Mucosa of descending colon (tissue), 3 donors: ENCODE results near the gene NR3C1. TPM values are rescaled to one million over a fixed set of nuclear protein-coding genes. Genes with fewer than 3 reads are reported as not detected.

ENCODE experiments used
- ATAC-seq: fragments of 200-7000 bp; cut with Tn5 transposase; one replicate; pipeline ENCODE4 v1.9.1; 2020; ENCODE audit warnings: mild to moderate bottlenecking, moderate library complexity
- DNase-seq, 3 donors: peaks; one replicate each; pipeline ENCODE4 v3.0.0-alpha.2; 2020
- H3K36me3 ChIP-seq: fragments of 200-600 bp; one replicate; pipeline ENCODE4 v1.8.0; 2021; ENCODE audit warnings: low read depth, mild to moderate bottlenecking
- H3K4me1 ChIP-seq: fragments of 200-600 bp; one replicate; pipeline ENCODE4 v1.8.0; 2021; ENCODE audit warnings: low read depth, mild to moderate bottlenecking
- H3K4me3 ChIP-seq: fragments of 200-600 bp; one replicate; pipeline ENCODE4 v1.8.0; 2021; ENCODE audit warnings: mild to moderate bottlenecking
- H3K9me3 ChIP-seq: fragments of 200-600 bp; one replicate; pipeline ENCODE4 v1.8.0; 2021; ENCODE audit warnings: mild to moderate bottlenecking
- CTCF ChIP-seq: fragments of 200-600 bp; IDR thresholded peaks from one replicate; pipeline ENCODE4 v1.8.0; 2022; ENCODE audit warnings: antibody characterized with exemption, mild to moderate bottlenecking
- intact Hi-C, 2 donors: fragments of 100-400 bp; cut with DNase I in 1 of 2; cut with micrococcal nuclease in 1 of 2; formaldehyde crosslinking; loops; one replicate each; pipeline versions ENCODE4 v1.11.0 to v1.11.1; 2022; cut with DNase I, micrococcal nuclease
- total RNA-seq, 3 donors: library from RNA; stranded (reverse); fragmentation: NEBNext Ultra II Directional in 2 of 3; extraction: Animal tissue kit (Norgen Biotek cat#: 25700) in 2 of 3; gene quantifications; one replicate each; pipeline versions ENCODE4 v1.2.1 to v1.2.4, GENCODE V29; 2021 to 2023
- donor health status: DM: no; HTN: no; CAD: no; lungs with moderate emphysema.
- donor health status: DM: no; HTN: no; CAD: no.
- donor health status: DM: no; HTN: yes; CAD: no.

NR3C1 gene
- total RNA-seq, 3 donors from 2014 or later: 25.6 to 59.0 (median 27.7) TPM

- no peak for TF ChIP-seq CTCF
- H3K4me3 ChIP-seq: peak overlapping the region; percentile 50
- H3K36me3 ChIP-seq: no peaks in the 10 kb centered on the region
- ATAC-seq: peak; percentile 69
- peaks cover 9% of the 10 kb centered on the region for H3K4me1 ChIP-seq
- peak; percentile 79 to 88 (median 80) for DNase-seq
- intact Hi-C loops: loop anchor here (10.0 kb wide), 2 partner anchors 420 to 480 kb away; no protein-coding TSS in a partner anchor
- H3K9me3 ChIP-seq: no peaks in the 10 kb centered on the region
Observed at GRCh38 chr5:143404416-143405062, 1.1 kb upstream of the NR3C1 start.

- Histone ChIP-seq H3K36me3 (no peaks in the 10 kb centered on the region), H3K9me3 (no peaks in the 10 kb centered on the region), H3K4me3 (peak overlapping the region; percentile 50), H3K4me1 (peaks cover 9% of the 10 kb centered on the region)
- no peak for TF ChIP-seq CTCF
- ATAC-seq (peak; percentile 32), DNase-seq (no peak)
- intact Hi-C loops: loop anchor here (10.0 kb wide), 2 partner anchors 422 to 478 kb away; no protein-coding TSS in a partner anchor
Observed at GRCh38 chr5:143403334-143403592, 223 bp downstream of the NR3C1 start.

- Histone ChIP-seq H3K4me1 (peaks cover 9% of the 10 kb centered on the region), H3K9me3 (no peaks in the 10 kb centered on the region), H3K36me3 (no peaks in the 10 kb centered on the region), H3K4me3 (peak overlapping the region; percentile 50)
- ATAC-seq: peak; percentile 20
- peak; percentile 66 to 86 (median 73) for DNase-seq
- no peak for TF ChIP-seq CTCF
- intact Hi-C loops: loop anchor here (10.0 kb wide), 2 partner anchors 422 to 478 kb away; no protein-coding TSS in a partner anchor
Observed at GRCh38 chr5:143402553-143403333, 743 bp downstream of the NR3C1 start.

GRCh38 chr5:143402017-143402552 lies 1.4 kb downstream of the NR3C1 start:
- ATAC-seq: no peak
- Histone ChIP-seq H3K4me1 (peaks cover 9% of the 10 kb centered on the region), H3K36me3 (no peaks in the 10 kb centered on the region), H3K4me3 (peak overlapping the region; percentile 50), H3K9me3 (no peaks in the 10 kb centered on the region)
- intact Hi-C loops: loop anchor here (10.0 kb wide), 2 partner anchors 423 to 477 kb away; no protein-coding TSS in a partner anchor
- no peak for TF ChIP-seq CTCF
- no peak for DNase-seq

- H3K4me3 ChIP-seq: no peak overlapping the region
- H3K36me3 ChIP-seq: no peaks in the 10 kb centered on the region
- intact Hi-C loops: loop anchor here (10.0 kb wide), 2 partner anchors 423 to 477 kb away; no protein-coding TSS in a partner anchor
- ATAC-seq (no peak), DNase-seq (no peak)
- no peaks in the 10 kb centered on the region for H3K9me3 ChIP-seq
- no peak for TF ChIP-seq CTCF
- H3K4me1 ChIP-seq: peaks cover 9% of the 10 kb centered on the region
Observed at GRCh38 chr5:143401227-143402016, 2.1 kb downstream of the NR3C1 start.
